HepG2 (cell line): ENCODE measurements around the gene VAPA. TPM values are rescaled to one million over a fixed set of nuclear protein-coding genes. Genes with fewer than 3 reads are reported as not detected.

Source experiments
- ATAC-seq: fragments of 200-7000 bp; cut with Tn5 transposase; 3 replicates; pipeline ENCODE4 v1.9.1; 2020; ENCODE audit warnings: mild to moderate bottlenecking, moderate library complexity
- BruUV-seq: library from RNA; stranded (reverse); fragments of 400-500 nt; replicated peaks from 2 replicates; lab custom pipeline; 2021; lab: Mats Ljungman, UMichigan
- CTCF ChIA-PET: fragments of 300-600 bp; formaldehyde crosslinking; extraction: SDS; loops from one replicate; lab custom pipeline; 2021; ENCODE audit warnings: low total read pairs, inconsistent platforms, low intra/inter-chr PET ratio; lab: Yijun Ruan, JAX
- POLR2A ChIA-PET: fragments of 350-600 bp; sonication (Branson Sonifier 250); formaldehyde crosslinking; loops from one replicate; lab custom pipeline; 2020; ENCODE audit warnings: antibody characterized with exemption, inconsistent platforms; lab: Yijun Ruan, JAX
- DNase-seq: peaks from one replicate; pipeline ENCODE4 v3.0.0-alpha.2; 2015; ENCODE audit warnings: low spot score
- FAIRE-seq: peaks from 3 replicates; lab custom pipeline; 2011; peaks lifted over from hg19 to GRCh38; lab: Jason Lieb, UNC
- H2AFZ ChIP-seq: one replicate; pipeline ENCODE4 v1.6.1; 2011; ENCODE audit warnings: low read length, inconsistent platforms
- H3K27ac ChIP-seq: fragments of 300-600 bp; 3 replicates; pipeline ENCODE4 v1.8.0; 2011; ENCODE audit warnings: mixed run types, mild to moderate bottlenecking, mixed read lengths, low read length, inconsistent platforms; ENCODE audit not compliant: insufficient read depth; ENCODE audit errors: extremely low read length
- H3K27me3 ChIP-seq, 2 experiments: fragments of 200-600 bp in 1 of 2; 2 replicates in 1 of 2; 3 replicates in 1 of 2; pipeline versions ENCODE4 v1.6.0 to v1.8.0; 2011; ENCODE audit warnings: low read length in 2 of 2, mild to moderate bottlenecking in 2 of 2, moderate library complexity in 2 of 2, inconsistent platforms in 1 of 2; ENCODE audit not compliant: insufficient read depth in 2 of 2, control insufficient read depth in 1 of 2
- H3K36me3 ChIP-seq, 2 experiments: fragments of 200-600 bp in 1 of 2; replicated peaks in 1 of 2; 2 replicates in 1 of 2; 3 replicates in 1 of 2; pipeline versions ENCODE4 v1.5.1 to v1.8.0; 2011; ENCODE audit warnings: low read length in 2 of 2, inconsistent platforms in 1 of 2; ENCODE audit not compliant: insufficient read depth in 2 of 2, control insufficient read depth in 1 of 2
- H3K4me1 ChIP-seq: 2 replicates; pipeline ENCODE4 v1.5.1; 2012; ENCODE audit warnings: low read length, inconsistent platforms; ENCODE audit not compliant: insufficient read depth
- H3K4me2 ChIP-seq: 2 replicates; pipeline ENCODE4 v1.6.0; 2011; ENCODE audit warnings: low read depth, low read length, inconsistent platforms
- H3K4me3 ChIP-seq, 3 experiments: fragments of 200-600 bp in 1 of 3; sonication (generic), shearing (Covaris generic) in 1 of 3; replicated peaks in 1 of 3; 2 replicates each; pipeline ENCODE4 v1.5.1; 2011 to 2016; ENCODE audit warnings: low read length in 3 of 3, inconsistent platforms in 2 of 3, low read depth in 2 of 3, mild to moderate bottlenecking in 2 of 3, control low read depth in 1 of 3, mixed read lengths in 1 of 3; ENCODE audit not compliant: insufficient read depth in 1 of 3
- H3K79me2 ChIP-seq: one replicate; pipeline ENCODE4 v1.6.1; 2011; ENCODE audit warnings: low read length, inconsistent platforms; ENCODE audit not compliant: insufficient read depth
- H3K9ac ChIP-seq: 2 replicates; pipeline ENCODE4 v1.6.0; 2011; ENCODE audit warnings: mild to moderate bottlenecking, low read depth, low read length, inconsistent platforms; ENCODE audit not compliant: insufficient read depth
- H3K9me3 ChIP-seq: 2 replicates; pipeline ENCODE4 v1.5.1; 2012; ENCODE audit warnings: mild to moderate bottlenecking, low read length
- H4K20me1 ChIP-seq: 2 replicates; pipeline ENCODE4 v1.6.0; 2011; ENCODE audit warnings: inconsistent platforms, mild to moderate bottlenecking, low read length, moderate library complexity; ENCODE audit not compliant: insufficient read depth
- ATM ChIP-seq: fragments of 450-650 bp; IDR thresholded peaks from 2 replicates; pipeline ENCODE4 v1.7.1; 2017; ENCODE audit warnings: mild to moderate bottlenecking, borderline replicate concordance
- ZNF253 ChIP-seq: sonication (generic); formaldehyde crosslinking; IDR thresholded peaks from 2 replicates; pipeline ENCODE4 v1.8.0; 2022; ENCODE audit warnings: mild to moderate bottlenecking, missing genetic modification reagents, borderline replicate concordance
- WGBS: methylation state at CpG from one replicate; pipeline ENCODE4 v1.1.6; 2017; ENCODE audit warnings: low lambda C conversion rate; 5-methylcytosine and 5-hydroxymethylcytosine counted together
- in situ Hi-C: cut with HindIII; loops from 2 replicates; pipeline ENCODE4 v1.10.0; 2017; ENCODE audit warnings: low pct_unique_long_range_greater_than_20kb; ENCODE audit not compliant: extremely low pct_ligation_motif_present
- intact Hi-C: fragments of 100-400 bp; cut with micrococcal nuclease; formaldehyde crosslinking; loops from one replicate; pipeline ENCODE4 v1.10.0; 2022; ENCODE audit not compliant: unreplicated experiment
- polyA plus RNA-seq, 8 experiments: library from polyadenylated mRNA; depleted of rRNA in 3 of 8; stranded (reverse) in 7 of 8; unstranded in 1 of 8; fragments of >200 nt; fragmentation: Illumina TruSeq in 4 of 8; extraction: Trizol in 4 of 8; gene quantifications; 2 replicates each; pipeline versions ENCODE4 v1.2.1 to v1.2.3, GENCODE V29; 2011 to 2016; ENCODE audit warnings: low read depth in 4 of 8, missing spikeins in 1 of 8, mixed read lengths in 1 of 8; ENCODE audit not compliant: insufficient read depth in 1 of 8
- total RNA-seq, 5 experiments: library from RNA; depleted of rRNA; stranded (reverse); fragments of >200 nt; fragmentation: Illumina TruSeq; extraction: Trizol; gene quantifications; 2 replicates each; pipeline ENCODE4 v1.2.3, GENCODE V29; 2016; ENCODE audit warnings: low read depth in 1 of 5
- TF ChIP-seq, protein P1 (sequence below): sonication (generic); formaldehyde crosslinking; IDR thresholded peaks from 2 replicates; pipeline ENCODE4 v1.4.0; 2020; ENCODE audit warnings: mild to moderate bottlenecking, missing genetic modification reagents, borderline replicate concordance

Gene VAPA
- total and polyA plus RNA-seq, 2 of the 13 experiments (the other 11 are each of a cell fraction or from before 2014, with no cell fraction given) = 167 to 294 TPM

DNA sequence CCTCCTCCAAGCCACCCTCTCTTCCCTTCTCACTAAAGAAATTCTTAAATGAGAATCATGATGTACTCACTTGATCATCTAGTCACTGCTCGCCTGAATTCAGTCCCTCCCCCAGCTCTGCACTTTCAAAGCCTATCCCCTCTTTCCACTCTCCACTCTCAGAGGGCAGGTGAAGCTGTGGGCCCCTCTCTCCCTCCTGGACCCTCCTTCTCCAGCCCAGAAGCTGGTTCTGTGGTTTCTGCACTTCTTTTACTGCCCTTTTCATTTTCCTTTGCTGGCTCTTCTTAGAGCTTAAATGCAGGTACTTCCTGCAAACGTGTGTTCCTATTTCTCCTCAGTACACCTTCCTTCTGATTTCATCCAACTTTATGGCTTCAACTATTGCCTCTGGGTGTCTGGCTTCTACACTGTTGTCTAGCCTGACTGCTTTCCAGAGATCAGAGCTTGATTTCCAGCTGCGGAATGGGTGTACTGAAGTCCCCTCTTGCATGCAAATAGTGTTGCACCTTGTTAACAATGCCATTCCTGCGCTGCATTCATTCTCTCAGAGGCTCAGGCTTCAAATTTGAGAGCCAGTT is 43.3 kb upstream of the VAPA start:
- peaks cover 11% of the 10 kb centered on the region for H3K9me3 ChIP-seq
- H3K27me3 ChIP-seq = no peaks in the 10 kb centered on the region; a peak in 1 of 5 replicates
- H3K79me2 ChIP-seq = no peaks in the 10 kb centered on the region
- H3K27ac ChIP-seq = peak overlapping the region; percentile 35
- no TSS peak for BruUV-seq
- peaks cover 29% of the 10 kb centered on the region for H3K4me1 ChIP-seq
- peak overlapping the region; percentile 39 for H3K4me2 ChIP-seq
- no peak overlapping the region for H3K4me3 ChIP-seq
- H3K9ac ChIP-seq = no peak overlapping the region
- TF ChIP-seq ATM = no peak
- no peak for TF ChIP-seq ZNF253
- TF ChIP-seq, protein P1, sequence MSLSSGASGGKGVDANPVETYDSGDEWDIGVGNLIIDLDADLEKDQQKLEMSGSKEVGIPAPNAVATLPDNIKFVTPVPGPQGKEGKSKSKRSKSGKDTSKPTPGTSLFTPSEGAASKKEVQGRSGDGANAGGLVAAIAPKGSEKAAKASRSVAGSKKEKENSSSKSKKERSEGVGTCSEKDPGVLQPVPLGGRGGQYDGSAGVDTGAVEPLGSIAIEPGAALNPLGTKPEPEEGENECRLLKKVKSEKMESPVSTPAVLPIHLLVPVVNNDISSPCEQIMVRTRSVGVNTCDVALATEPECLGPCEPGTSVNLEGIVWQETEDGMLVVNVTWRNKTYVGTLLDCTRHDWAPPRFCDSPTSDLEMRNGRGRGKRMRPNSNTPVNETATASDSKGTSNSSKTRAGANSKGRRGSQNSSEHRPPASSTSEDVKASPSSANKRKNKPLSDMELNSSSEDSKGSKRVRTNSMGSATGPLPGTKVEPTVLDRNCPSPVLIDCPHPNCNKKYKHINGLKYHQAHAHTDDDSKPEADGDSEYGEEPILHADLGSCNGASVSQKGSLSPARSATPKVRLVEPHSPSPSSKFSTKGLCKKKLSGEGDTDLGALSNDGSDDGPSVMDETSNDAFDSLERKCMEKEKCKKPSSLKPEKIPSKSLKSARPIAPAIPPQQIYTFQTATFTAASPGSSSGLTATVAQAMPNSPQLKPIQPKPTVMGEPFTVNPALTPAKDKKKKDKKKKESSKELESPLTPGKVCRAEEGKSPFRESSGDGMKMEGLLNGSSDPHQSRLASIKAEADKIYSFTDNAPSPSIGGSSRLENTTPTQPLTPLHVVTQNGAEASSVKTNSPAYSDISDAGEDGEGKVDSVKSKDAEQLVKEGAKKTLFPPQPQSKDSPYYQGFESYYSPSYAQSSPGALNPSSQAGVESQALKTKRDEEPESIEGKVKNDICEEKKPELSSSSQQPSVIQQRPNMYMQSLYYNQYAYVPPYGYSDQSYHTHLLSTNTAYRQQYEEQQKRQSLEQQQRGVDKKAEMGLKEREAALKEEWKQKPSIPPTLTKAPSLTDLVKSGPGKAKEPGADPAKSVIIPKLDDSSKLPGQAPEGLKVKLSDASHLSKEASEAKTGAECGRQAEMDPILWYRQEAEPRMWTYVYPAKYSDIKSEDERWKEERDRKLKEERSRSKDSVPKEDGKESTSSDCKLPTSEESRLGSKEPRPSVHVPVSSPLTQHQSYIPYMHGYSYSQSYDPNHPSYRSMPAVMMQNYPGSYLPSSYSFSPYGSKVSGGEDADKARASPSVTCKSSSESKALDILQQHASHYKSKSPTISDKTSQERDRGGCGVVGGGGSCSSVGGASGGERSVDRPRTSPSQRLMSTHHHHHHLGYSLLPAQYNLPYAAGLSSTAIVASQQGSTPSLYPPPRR (CRISPR knock-in tag) = no peak
- TF ChIP-seq, all 625 proteins: peak for 0
- Histone ChIP-seq H2AFZ (no peak overlapping the region), H4K20me1 (no peaks in the 10 kb centered on the region), H3K36me3 (no peaks in the 10 kb centered on the region)
- no peak for FAIRE-seq
- CTCF ChIA-PET = no interaction called here
- POLR2A ChIA-PET = interaction anchor here (0.9 to 2.3 kb wide), 9 partner anchors 14 to 82 kb away, joined by 3 to 19 read pairs (median 5); partner anchors contain the start of genes TXNDC2 and VAPA
- DNase-seq = no peak
- ATAC-seq = peak; percentile 43
- in situ Hi-C loops = no loop called here
- WGBS = 64% methylated on average over 4 of the region's 4 CpGs
- intact Hi-C loops = no loop called here
